Measurements from ENCODE around the gene LPCAT3.

LPCAT3 gene

GRCh38 chr12:6935371-6936193, 82.7 kb downstream of the LPCAT3 start:
- no peak for DNase-seq

GRCh38 chr12:6934110-6934509, 84.2 kb downstream of the LPCAT3 start:
- DNase-seq, result no peak

- no peak for DNase-seq
Observed at GRCh38 chr12:6932766-6933165, 85.5 kb downstream of the LPCAT3 start.

- DNase-seq, result no peak
Observed at GRCh38 chr12:6929466-6930452, 88.5 kb downstream of the LPCAT3 start.

GRCh38 chr12:6928703-6929407, 89.4 kb downstream of the LPCAT3 start:
- peak; percentile 14 for DNase-seq

- no peak for DNase-seq
Observed at GRCh38 chr12:6928022-6928702, 90.1 kb downstream of the LPCAT3 start.

- DNase-seq, result peak; percentile 74
Observed at GRCh38 chr12:6927379-6928021, 90.8 kb downstream of the LPCAT3 start, which contains the start of gene ATN1. Gene ATN1, plus strand, starts transcription at chr12:6927959. Its CDS starts 6,043 bp downstream, at chr12:6934002.
